SK-N-MC (cell line): ENCODE results near the gene CCDC107.

Experiments
- EZH2 ChIP-seq: fragments of 200-600 bp; sonication (generic); IDR thresholded peaks from one replicate; pipeline ENCODE4 v1.6.1; 2017; ENCODE audit warnings: antibody characterized with exemption
- FOXP2 ChIP-seq: optimal IDR thresholded peaks from 2 replicates; pipeline ENCODE3; 2011; ENCODE audit warnings: mild to moderate bottlenecking, moderate library complexity; ENCODE audit not compliant: insufficient read depth; ENCODE audit errors: extremely low read length, control extremely low read depth
- POLR2AphosphoS5 ChIP-seq: IDR thresholded peaks from 2 replicates; pipeline ENCODE4 v1.6.1; 2012; ENCODE audit warnings: mild to moderate bottlenecking, low read depth, low read length, borderline replicate concordance

- TF ChIP-seq EZH2 (no peak), POLR2AphosphoS5 (no peak), FOXP2 (no peak)
Observed at GRCh38 chr9:35675732-35676392, 17.8 kb downstream of the CCDC107 start.
